KBM-7 (cell line): ENCODE data around the gene GPD1.

Experiments used
- DNase-seq: peaks from one replicate; pipeline ENCODE4 v3.0.0-alpha.2; 2015
- in situ Hi-C: fragments of 300-500 bp; cut with MboI; formaldehyde crosslinking; loops from 2 replicates; pipeline ENCODE4 v1.14.3; 2020; ENCODE audit warnings: low sequenced_read_pairs, low pct_unique_long_range_greater_than_20kb, mixed read lengths

The GPD1 gene

GRCh38 chr12:50103767-50104321, at the start of gene GPD1:
Gene GPD1 (plus strand): TSS chr12:50104008. CDS start chr12:50104051, 43 bp downstream.
- in situ Hi-C loops = no loop called here
- DNase-seq = no peak

GRCh38 chr12:50055831-50056638, 47.8 kb upstream of the GPD1 start:
- peak; percentile 79 for DNase-seq
- in situ Hi-C loops = no loop called here

- no peak for DNase-seq
- in situ Hi-C loops = no loop called here
Measured at GRCh38 chr12:50056639-50056976, 47.2 kb upstream of the GPD1 start.

GRCh38 chr12:50057000-50057841, 46.6 kb upstream of the GPD1 start, which contains the start of gene ASIC1:
Gene ASIC1 (plus strand): TSS chr12:50057596. CDS start chr12:50058767, 1,171 bp downstream.
- in situ Hi-C loops = no loop called here
- DNase-seq = peak; percentile 79

- in situ Hi-C loops = no loop called here
- DNase-seq = no peak
Measured at GRCh38 chr12:50057896-50058670, 45.7 kb upstream of the GPD1 start.

- no peak for DNase-seq
- in situ Hi-C loops = no loop called here
Measured at GRCh38 chr12:50058743-50059312, 45.0 kb upstream of the GPD1 start.

- in situ Hi-C loops = loop anchor here (10.0 kb wide), 1 partner anchor 85 kb away; the partner anchor contains the start of gene AQP6
- no peak for DNase-seq
Measured at GRCh38 chr12:50059440-50060119, 44.2 kb upstream of the GPD1 start.

- in situ Hi-C loops = loop anchor here (10.0 kb wide), 1 partner anchor 85 kb away; the partner anchor contains the start of gene AQP6
- no peak for DNase-seq
Measured at GRCh38 chr12:50060120-50060468, 43.7 kb upstream of the GPD1 start.

GRCh38 chr12:50061171-50061570, 42.6 kb upstream of the GPD1 start:
- DNase-seq = no peak
- in situ Hi-C loops = loop anchor here (10.0 kb wide), 1 partner anchor 86 kb away; the partner anchor contains the start of gene AQP6

- no peak for DNase-seq
- in situ Hi-C loops = loop anchor here (10.0 kb wide), 1 partner anchor 87 kb away; the partner anchor contains the start of gene AQP6
Measured at GRCh38 chr12:50061946-50062686, 41.7 kb upstream of the GPD1 start.

- in situ Hi-C loops = loop anchor here (10.0 kb wide), 1 partner anchor 88 kb away; the partner anchor contains the start of gene AQP6
- DNase-seq = no peak
Measured at GRCh38 chr12:50062728-50063460, 40.9 kb upstream of the GPD1 start.

GRCh38 chr12:50065726-50066310, 38.0 kb upstream of the GPD1 start:
- DNase-seq = no peak
- in situ Hi-C loops = loop anchor here (10.0 kb wide), 1 partner anchor 91 kb away; the partner anchor contains the start of gene AQP6

GRCh38 chr12:50066402-50066801, 37.4 kb upstream of the GPD1 start:
- in situ Hi-C loops = loop anchor here (10.0 kb wide), 1 partner anchor 92 kb away; the partner anchor contains the start of gene AQP6
- no peak for DNase-seq

GRCh38 chr12:50069069-50069468, 34.7 kb upstream of the GPD1 start:
- DNase-seq = no peak
- in situ Hi-C loops = loop anchor here (10.0 kb wide), 1 partner anchor 94 kb away; the partner anchor contains the start of gene AQP6

- in situ Hi-C loops = loop anchor here (10.0 kb wide), 1 partner anchor 95 kb away; the partner anchor contains the start of gene AQP6
- DNase-seq = no peak
Measured at GRCh38 chr12:50069539-50069938, 34.3 kb upstream of the GPD1 start.
